Endothelial cell of umbilical vein (primary cell): ENCODE results near the gene CSF2. TPM values are rescaled to one million over a fixed set of nuclear protein-coding genes. Genes with fewer than 3 reads are reported as not detected.

Experiments
- BruUV-seq: library from RNA; stranded (reverse); fragments of 400-500 nt; replicated peaks from 2 replicates; lab custom pipeline; 2021; lab: Mats Ljungman, UMichigan
- CTCF ChIA-PET: fragments of 300-600, 350-600 bp; sonication (Branson Sonifier 250); formaldehyde crosslinking; loops from one replicate; lab custom pipeline; 2021; ENCODE audit warnings: antibody characterized with exemption, inconsistent platforms; lab: Charles Lee
- POLR2A ChIA-PET: fragments of 300-600, 350-600 bp; sonication (Branson Sonifier 250); formaldehyde crosslinking; loops from one replicate; lab custom pipeline; 2021; ENCODE audit warnings: antibody characterized with exemption, inconsistent platforms; lab: Charles Lee
- DNase-seq: peaks from one replicate; pipeline ENCODE4 v3.0.0-alpha.2; 2011; ENCODE audit warnings: low read depth, low spot score
- FAIRE-seq: peaks from 2 replicates; lab custom pipeline; 2011; peaks lifted over from hg19 to GRCh38; lab: Jason Lieb, UNC
- H2AFZ ChIP-seq: 2 replicates; pipeline ENCODE4 v1.6.0; 2012; ENCODE audit warnings: low read depth, low read length, control low read depth, inconsistent platforms
- H3K27ac ChIP-seq: 2 replicates; pipeline ENCODE4 v1.5.1; 2011; ENCODE audit warnings: low read depth, mild to moderate bottlenecking, control low read depth, low read length, moderate library complexity; ENCODE audit not compliant: insufficient read depth
- H3K27me3 ChIP-seq, 2 experiments: 2 replicates each; pipeline versions ENCODE4 v1.6.0 to v1.6.1; 2011; ENCODE audit warnings: low read length in 2 of 2, mixed read lengths in 1 of 2; ENCODE audit not compliant: control insufficient read depth in 2 of 2, insufficient read depth in 2 of 2
- H3K36me3 ChIP-seq, 2 experiments: 2 replicates in 1 of 2; 3 replicates in 1 of 2; pipeline ENCODE4 v1.5.1; 2011; ENCODE audit warnings: low read length in 2 of 2, mild to moderate bottlenecking in 1 of 2, moderate library complexity in 1 of 2; ENCODE audit not compliant: control insufficient read depth in 2 of 2, insufficient read depth in 2 of 2; ENCODE audit errors: extremely low read depth in 1 of 2
- H3K4me1 ChIP-seq: 3 replicates; pipeline ENCODE4 v1.5.1; 2011; ENCODE audit warnings: mild to moderate bottlenecking, low read length; ENCODE audit not compliant: control insufficient read depth, insufficient read depth; ENCODE audit errors: extremely low read depth
- H3K4me2 ChIP-seq: 2 replicates; pipeline ENCODE4 v1.6.1; 2011; ENCODE audit warnings: low read length, control low read depth, mixed read lengths; ENCODE audit not compliant: insufficient read depth
- H3K4me3 ChIP-seq, 3 experiments: fragments of 200-600 bp in 1 of 3; sonication (generic), shearing (Covaris generic) in 1 of 3; replicated peaks in 1 of 3; 2 replicates each; pipeline ENCODE4 v1.5.1; 2011 to 2016; ENCODE audit warnings: control low read depth in 3 of 3, low read length in 3 of 3, mild to moderate bottlenecking in 2 of 3, inconsistent platforms in 1 of 3, low read depth in 1 of 3, moderate library complexity in 1 of 3; ENCODE audit not compliant: insufficient read depth in 1 of 3
- H3K79me2 ChIP-seq: 2 replicates; pipeline ENCODE4 v1.6.0; 2012; ENCODE audit warnings: low read length, inconsistent platforms; ENCODE audit not compliant: control insufficient read depth, insufficient read depth
- H3K9ac ChIP-seq: replicated peaks from 2 replicates; pipeline ENCODE3; 2011; ENCODE audit warnings: low read length, control low read depth; ENCODE audit not compliant: insufficient read depth; ENCODE audit errors: extremely low read depth
- H3K9me1 ChIP-seq: replicated peaks from 3 replicates; pipeline ENCODE4 v1.6.0; 2011; ENCODE audit warnings: mild to moderate bottlenecking, low read length; ENCODE audit not compliant: control insufficient read depth, insufficient read depth; ENCODE audit errors: extremely low read depth
- H3K9me3 ChIP-seq: replicated peaks from 2 replicates; pipeline ENCODE4 v1.5.1; 2012; ENCODE audit warnings: low read length, inconsistent platforms; ENCODE audit not compliant: control insufficient read depth, insufficient read depth
- H4K20me1 ChIP-seq: replicated peaks from 2 replicates; pipeline ENCODE3; 2011; ENCODE audit warnings: mild to moderate bottlenecking, low read length; ENCODE audit not compliant: control insufficient read depth, insufficient read depth; ENCODE audit errors: extremely low read depth
- EZH2 ChIP-seq: IDR thresholded peaks from 2 replicates; pipeline ENCODE4 v1.6.1; 2012; ENCODE audit warnings: borderline replicate concordance, low read depth, mild to moderate bottlenecking, moderate library complexity, low read length, inconsistent platforms; ENCODE audit not compliant: severe bottlenecking
- FOS ChIP-seq: IDR thresholded peaks from 2 replicates; pipeline ENCODE4 v1.6.1; 2011; ENCODE audit warnings: mild to moderate bottlenecking, low read length, moderate library complexity, borderline replicate concordance; ENCODE audit not compliant: insufficient read depth
- GATA2 ChIP-seq: IDR thresholded peaks from 2 replicates; pipeline ENCODE4 v1.7.0; 2011; ENCODE audit warnings: low read depth, mild to moderate bottlenecking, moderate library complexity, mixed read lengths, low read length; ENCODE audit not compliant: insufficient read length, insufficient read depth
- JUN ChIP-seq: IDR thresholded peaks from 2 replicates; pipeline ENCODE4 v1.6.1; 2011; ENCODE audit warnings: borderline replicate concordance, low read depth; ENCODE audit not compliant: insufficient read length, insufficient read depth
- MAX ChIP-seq: IDR thresholded peaks from 2 replicates; pipeline ENCODE4 v1.6.1; 2011; ENCODE audit not compliant: insufficient read depth, insufficient read length
- MYC ChIP-seq: IDR thresholded peaks from one replicate; pipeline ENCODE4 v1.6.1; 2011; ENCODE audit warnings: mild to moderate bottlenecking, low read depth, low read length
- POLR2A ChIP-seq: IDR thresholded peaks from 2 replicates; pipeline ENCODE4 v1.6.1; 2012; ENCODE audit warnings: low read depth, mild to moderate bottlenecking, control low read depth, low read length
- POLR2AphosphoS5 ChIP-seq: IDR thresholded peaks from 2 replicates; pipeline ENCODE4 v1.6.1; 2012; ENCODE audit warnings: low read depth, mild to moderate bottlenecking, control low read depth, low read length, moderate library complexity; ENCODE audit not compliant: insufficient read depth
- dilution Hi-C: fragments of 300-500 bp; cut with MboI; formaldehyde crosslinking; loops from one replicate; pipeline ENCODE4 v1.15.0; 2019; ENCODE audit warnings: low sequenced_read_pairs; ENCODE audit not compliant: extremely low pct_ligation_motif_present
- intact Hi-C: fragments of 100-400 bp; cut with micrococcal nuclease; formaldehyde crosslinking; loops from one replicate; pipeline ENCODE4 v1.10.0; 2022
- polyA plus RNA-seq, 4 experiments: library from polyadenylated mRNA; depleted of rRNA in 3 of 4; stranded (reverse) in 3 of 4; unstranded in 1 of 4; fragments of >200 nt; gene quantifications; 2 replicates each; pipeline versions ENCODE4 v1.2.1 to v1.2.3, GENCODE V29; 2011 to 2012; ENCODE audit warnings: missing spikeins in 1 of 4
- total RNA-seq: library from RNA; stranded (reverse); gene quantifications from 2 replicates; pipeline ENCODE4 v1.2.3, GENCODE V29; 2021
- TF ChIP-seq, protein P1 (sequence below), 2 donors: IDR thresholded peaks; 1 replicate in 1 of 2; 2 replicates in 1 of 2; pipeline ENCODE4 v1.5.1; 2011; ENCODE audit warnings: low read length in 2 of 2, mild to moderate bottlenecking in 2 of 2, moderate library complexity in 2 of 2, control low read depth in 1 of 2, inconsistent platforms in 1 of 2, low read depth in 1 of 2; ENCODE audit not compliant: insufficient read depth in 1 of 2; ENCODE audit errors: extremely low read depth in 1 of 2

Gene CSF2
- total and polyA plus RNA-seq, 2 donors (not counting 3 experiments of a cell fraction or from before 2014, with no cell fraction given) = not detected

DNA sequence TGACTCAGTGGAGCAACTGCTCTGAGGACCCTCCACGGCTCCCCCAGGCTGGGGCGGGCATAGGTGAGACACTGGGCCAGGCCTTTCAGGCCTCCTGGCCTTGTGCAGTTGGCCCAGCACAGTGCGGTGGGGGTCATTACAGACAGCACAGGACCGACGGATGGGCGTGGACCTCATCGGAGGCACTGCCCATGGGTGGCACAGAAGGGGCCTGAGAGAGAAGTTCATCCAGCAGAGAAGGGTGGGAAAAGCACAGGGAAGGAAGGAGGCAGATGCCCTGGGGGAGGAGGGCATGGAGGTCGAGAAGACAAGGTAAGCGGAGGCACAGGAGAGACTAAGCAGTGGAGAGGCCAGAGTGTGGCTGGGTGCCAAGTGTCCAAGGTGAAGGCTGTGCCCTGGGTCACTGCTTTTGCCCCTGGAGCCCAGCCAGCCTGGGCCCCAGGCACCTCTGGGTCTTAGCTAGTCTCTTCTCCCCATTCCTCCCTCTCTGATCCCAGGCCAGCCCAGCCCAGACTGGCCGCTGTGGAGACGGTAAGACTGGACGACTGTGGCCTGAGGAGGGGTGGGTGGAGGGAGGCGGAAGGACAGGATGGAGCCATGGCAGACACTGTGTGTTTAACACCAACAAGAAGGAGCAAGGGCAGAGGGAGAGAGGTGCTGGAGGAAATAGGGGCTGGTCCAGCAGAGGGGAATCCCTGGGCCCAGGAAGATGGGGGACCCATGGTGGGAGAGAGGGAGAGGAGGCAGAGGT lies 7.5 kb upstream of the CSF2 start:
- FAIRE-seq (no peak), DNase-seq (no peak)
- Histone ChIP-seq H3K4me1 (peaks cover 12% of the 10 kb centered on the region), H3K4me2 (no peak overlapping the region), H3K4me3 (no peak overlapping the region), H3K27me3 (no peaks in the 10 kb centered on the region), H2AFZ (no peak overlapping the region), H3K9me1 (no peaks in the 10 kb centered on the region), H3K36me3 (no peaks in the 10 kb centered on the region), H3K9me3 (no peaks in the 10 kb centered on the region), H3K27ac (no peak overlapping the region), H3K9ac (no peak overlapping the region), H3K79me2 (no peaks in the 10 kb centered on the region), H4K20me1 (no peaks in the 10 kb centered on the region)
- BruUV-seq = no TSS peak
- ChIA-PET POLR2A (no interaction called here), CTCF (interaction anchor here (0.9 to 3.7 kb wide), 19 partner anchors 7 to 228 kb away, joined by 3 to 32 read pairs (median 4); partner anchors contain the start of genes CSF2, P4HA2 and SLC22A4)
- intact Hi-C loops (loop anchor here (1.0 to 2.0 kb wide), 10 partner anchors 20 to 319 kb away; partner anchors contain the start of genes P4HA2 and SLC22A5), dilution Hi-C loops (no loop called here)
- no peak for TF ChIP-seq MAX
- no peak for TF ChIP-seq MYC
- TF ChIP-seq GATA2 = no peak
- TF ChIP-seq JUN = no peak
- TF ChIP-seq, protein P1, sequence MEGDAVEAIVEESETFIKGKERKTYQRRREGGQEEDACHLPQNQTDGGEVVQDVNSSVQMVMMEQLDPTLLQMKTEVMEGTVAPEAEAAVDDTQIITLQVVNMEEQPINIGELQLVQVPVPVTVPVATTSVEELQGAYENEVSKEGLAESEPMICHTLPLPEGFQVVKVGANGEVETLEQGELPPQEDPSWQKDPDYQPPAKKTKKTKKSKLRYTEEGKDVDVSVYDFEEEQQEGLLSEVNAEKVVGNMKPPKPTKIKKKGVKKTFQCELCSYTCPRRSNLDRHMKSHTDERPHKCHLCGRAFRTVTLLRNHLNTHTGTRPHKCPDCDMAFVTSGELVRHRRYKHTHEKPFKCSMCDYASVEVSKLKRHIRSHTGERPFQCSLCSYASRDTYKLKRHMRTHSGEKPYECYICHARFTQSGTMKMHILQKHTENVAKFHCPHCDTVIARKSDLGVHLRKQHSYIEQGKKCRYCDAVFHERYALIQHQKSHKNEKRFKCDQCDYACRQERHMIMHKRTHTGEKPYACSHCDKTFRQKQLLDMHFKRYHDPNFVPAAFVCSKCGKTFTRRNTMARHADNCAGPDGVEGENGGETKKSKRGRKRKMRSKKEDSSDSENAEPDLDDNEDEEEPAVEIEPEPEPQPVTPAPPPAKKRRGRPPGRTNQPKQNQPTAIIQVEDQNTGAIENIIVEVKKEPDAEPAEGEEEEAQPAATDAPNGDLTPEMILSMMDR (IDR thresholded peaks at IDR 0.05; ENCODE audit: extremely low read depth in 1 of 2, insufficient read depth in 1 of 2, low read depth in 1 of 2, low read length in 2 of 2) = no peak
- TF ChIP-seq POLR2AphosphoS5 = no peak
- no peak for TF ChIP-seq POLR2A
- no peak for TF ChIP-seq FOS
- no peak for TF ChIP-seq EZH2
